Tibial artery (tissue), 4 donors: Measurements from ENCODE around the gene STPG2.

Experiments used
- DNase-seq, 2 donors: peaks; one replicate each; pipeline ENCODE4 v3.0.0-alpha.2; 2019
- H3K27ac ChIP-seq, 2 donors: fragments of 200-600 bp; sonication (generic) in 1 of 2; 1 replicate in 1 of 2; 2 replicates in 1 of 2; pipeline ENCODE4 v1.5.1; 2018 to 2019; ENCODE audit warnings: mild to moderate bottlenecking in 1 of 2
- H3K27me3 ChIP-seq, 2 donors: fragments of 200-600 bp; sonication (generic) in 1 of 2; one replicate each; pipeline versions ENCODE4 v1.5.1 to v1.6.0; 2016 to 2019
- H3K36me3 ChIP-seq, 3 donors: fragments of 200-600 bp; sonication (generic) in 2 of 3; one replicate each; pipeline ENCODE4 v1.5.1; 2016 to 2019; ENCODE audit warnings: mild to moderate bottlenecking in 2 of 3
- H3K4me1 ChIP-seq, 4 donors: fragments of 200-600 bp; sonication (generic) in 2 of 4; 1 replicate in 3 of 4; 2 replicates in 1 of 4; pipeline ENCODE4 v1.5.1; 2016 to 2019
- H3K4me3 ChIP-seq, 2 donors: fragments of 200-600 bp; sonication (generic) in 1 of 2; 1 replicate in 1 of 2; 2 replicates in 1 of 2; pipeline ENCODE4 v1.5.1; 2018 to 2019; ENCODE audit warnings: mild to moderate bottlenecking in 2 of 2
- H3K9me3 ChIP-seq, 3 donors: fragments of 200-600 bp; sonication (generic) in 1 of 3; one replicate each; pipeline ENCODE4 v1.5.1; 2016 to 2019
- intact Hi-C: fragments of 100-400 bp; cut with DNase I; formaldehyde crosslinking; loops from one replicate; pipeline ENCODE4 v1.15.0; 2023; ENCODE audit warnings: low total_unique reads
- TF ChIP-seq, protein P1 (sequence below), 2 experiments: fragments of 200-600 bp in 1 of 2; fragments of 450-650 bp in 1 of 2; IDR thresholded peaks; one replicate each; pipeline ENCODE4 v1.5.1; 2017 to 2019; ENCODE audit warnings: antibody characterized with exemption in 2 of 2, mild to moderate bottlenecking in 1 of 2, moderate library complexity in 1 of 2

The STPG2 gene

DNA sequence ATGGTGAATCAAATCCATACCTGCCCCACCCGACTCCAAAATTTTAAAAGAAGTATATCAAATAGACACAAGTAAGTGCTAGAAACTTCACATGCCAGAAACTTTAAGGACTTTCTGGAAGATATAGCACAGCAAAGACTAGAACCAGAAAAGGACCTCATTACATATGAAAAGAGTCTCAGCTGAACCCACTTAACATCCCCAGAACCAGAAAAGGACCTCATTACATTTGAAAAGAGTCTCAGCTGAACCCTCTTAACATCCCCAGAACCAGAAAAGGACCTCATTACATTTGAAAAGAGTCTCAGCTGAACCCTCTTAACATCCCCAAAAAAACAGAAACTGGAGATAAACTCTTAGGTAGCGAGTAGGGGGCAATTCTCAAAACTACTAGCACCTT is 32.3 kb downstream of the STPG2 start:
- TF ChIP-seq, protein P1, sequence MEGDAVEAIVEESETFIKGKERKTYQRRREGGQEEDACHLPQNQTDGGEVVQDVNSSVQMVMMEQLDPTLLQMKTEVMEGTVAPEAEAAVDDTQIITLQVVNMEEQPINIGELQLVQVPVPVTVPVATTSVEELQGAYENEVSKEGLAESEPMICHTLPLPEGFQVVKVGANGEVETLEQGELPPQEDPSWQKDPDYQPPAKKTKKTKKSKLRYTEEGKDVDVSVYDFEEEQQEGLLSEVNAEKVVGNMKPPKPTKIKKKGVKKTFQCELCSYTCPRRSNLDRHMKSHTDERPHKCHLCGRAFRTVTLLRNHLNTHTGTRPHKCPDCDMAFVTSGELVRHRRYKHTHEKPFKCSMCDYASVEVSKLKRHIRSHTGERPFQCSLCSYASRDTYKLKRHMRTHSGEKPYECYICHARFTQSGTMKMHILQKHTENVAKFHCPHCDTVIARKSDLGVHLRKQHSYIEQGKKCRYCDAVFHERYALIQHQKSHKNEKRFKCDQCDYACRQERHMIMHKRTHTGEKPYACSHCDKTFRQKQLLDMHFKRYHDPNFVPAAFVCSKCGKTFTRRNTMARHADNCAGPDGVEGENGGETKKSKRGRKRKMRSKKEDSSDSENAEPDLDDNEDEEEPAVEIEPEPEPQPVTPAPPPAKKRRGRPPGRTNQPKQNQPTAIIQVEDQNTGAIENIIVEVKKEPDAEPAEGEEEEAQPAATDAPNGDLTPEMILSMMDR (IDR thresholded peaks at IDR 0.05) = no peak
- H3K27me3 ChIP-seq = no peaks in the 10 kb centered on the region
- H3K36me3 ChIP-seq = no peaks in the 10 kb centered on the region
- H3K27ac ChIP-seq = no peak overlapping the region
- no peak overlapping the region for H3K4me3 ChIP-seq
- H3K4me1 ChIP-seq = peaks cover 0 to 31% (median 3%) of the 10 kb centered on the region in 4 donors
- no peak for DNase-seq
- intact Hi-C loops = no loop called here
- no peaks in the 10 kb centered on the region for H3K9me3 ChIP-seq

DNA sequence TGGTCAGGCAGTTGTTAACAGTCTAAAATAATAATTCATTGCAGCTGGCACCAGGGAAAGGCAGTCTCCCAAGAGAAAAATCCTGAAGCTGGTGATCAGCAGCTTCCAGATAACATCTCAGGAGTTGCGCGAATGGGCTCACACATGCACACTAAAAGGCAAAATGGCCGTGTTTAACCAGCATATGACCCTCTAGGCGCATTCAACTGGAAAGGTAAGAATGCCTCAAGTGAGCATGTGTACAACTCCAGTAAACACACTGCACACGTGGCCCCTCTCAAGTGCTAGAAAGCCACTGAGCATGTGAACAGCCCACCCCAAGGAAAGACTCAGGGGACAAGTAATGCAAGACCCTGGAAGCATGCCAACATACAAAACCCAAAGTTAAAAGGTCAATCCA is 33.1 kb downstream of the STPG2 start:
- DNase-seq = no peak
- intact Hi-C loops = no loop called here
- Histone ChIP-seq H3K4me3 (no peak overlapping the region), H3K27me3 (no peaks in the 10 kb centered on the region), H3K4me1 (peaks cover 0 to 31% (median 3%) of the 10 kb centered on the region in 4 donors), H3K9me3 (no peaks in the 10 kb centered on the region), H3K27ac (no peak overlapping the region), H3K36me3 (no peaks in the 10 kb centered on the region)
- TF ChIP-seq, protein P1 (IDR thresholded peaks at IDR 0.05) = no peak

DNA sequence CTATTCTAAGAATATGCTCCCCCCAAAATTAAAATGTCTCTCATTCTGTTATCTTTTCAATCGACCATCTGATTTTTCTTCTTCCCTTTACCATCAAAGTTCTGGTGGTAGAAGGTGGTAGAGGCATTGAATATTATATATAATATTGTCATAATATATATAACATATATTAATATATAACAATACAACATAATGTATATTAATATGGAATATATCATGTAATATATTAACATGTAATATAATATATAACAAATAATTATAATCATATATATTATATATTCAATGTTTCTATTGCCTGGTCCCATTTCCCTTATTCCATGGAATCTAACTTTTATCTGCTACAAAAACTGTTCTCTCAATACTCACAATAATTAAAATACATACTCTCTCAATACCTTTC is 40.6 kb downstream of the STPG2 start:
- Histone ChIP-seq H3K9me3 (no peaks in the 10 kb centered on the region), H3K27me3 (no peaks in the 10 kb centered on the region), H3K4me3 (no peak overlapping the region), H3K27ac (no peak overlapping the region), H3K36me3 (no peaks in the 10 kb centered on the region), H3K4me1 (peaks cover 0 to 13% (median 0%) of the 10 kb centered on the region in 4 donors)
- no peak for DNase-seq
- TF ChIP-seq, protein P1 (IDR thresholded peaks at IDR 0.05) = no peak
- intact Hi-C loops = no loop called here

DNA sequence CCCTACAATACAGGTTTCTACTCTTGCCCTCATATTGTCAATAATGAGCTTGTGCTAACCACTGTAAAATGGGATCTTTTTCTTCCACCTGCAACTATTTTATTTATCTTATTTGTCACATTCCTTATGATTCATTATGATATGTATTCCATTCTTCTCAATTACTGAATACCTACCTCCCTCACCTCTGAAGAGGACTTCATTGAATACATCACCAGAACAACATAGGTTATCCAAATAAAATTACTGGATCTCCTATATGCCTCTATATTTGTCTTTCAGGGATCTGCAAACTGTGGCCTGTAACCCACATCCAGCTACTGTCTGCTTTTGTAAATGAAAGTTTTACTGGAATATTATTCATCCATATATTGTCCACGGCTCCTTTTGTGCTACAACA is 41.3 kb downstream of the STPG2 start:
- Histone ChIP-seq H3K9me3 (no peaks in the 10 kb centered on the region), H3K4me1 (peaks cover 0 to 6% (median 0%) of the 10 kb centered on the region in 4 donors), H3K27me3 (no peaks in the 10 kb centered on the region), H3K4me3 (no peak overlapping the region), H3K36me3 (no peaks in the 10 kb centered on the region), H3K27ac (no peak overlapping the region)
- no peak for DNase-seq
- intact Hi-C loops = no loop called here
- TF ChIP-seq, protein P1 (IDR thresholded peaks at IDR 0.05) = no peak

DNA sequence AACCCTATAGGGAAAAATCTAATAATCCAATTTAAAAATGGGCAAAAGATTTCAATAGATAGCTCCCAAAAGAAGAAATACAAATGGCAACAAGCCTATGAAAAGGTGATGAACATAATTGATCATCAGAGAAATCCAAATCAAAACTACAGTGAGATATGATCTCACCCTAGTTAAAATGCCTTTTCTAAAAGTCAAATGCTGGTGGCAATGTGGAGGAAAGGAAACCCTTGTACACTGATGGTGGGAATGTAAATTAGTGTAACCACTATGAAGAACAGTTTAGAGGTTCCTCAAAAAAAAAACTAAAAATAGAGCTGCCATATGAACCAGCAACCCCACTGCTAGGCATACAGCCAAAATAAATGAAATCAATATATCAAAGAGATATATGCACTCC is 44.5 kb downstream of the STPG2 start:
- no peak for DNase-seq
- Histone ChIP-seq H3K4me3 (no peak overlapping the region), H3K27ac (no peak overlapping the region), H3K36me3 (no peaks in the 10 kb centered on the region), H3K4me1 (no peaks in the 10 kb centered on the region), H3K27me3 (no peaks in the 10 kb centered on the region), H3K9me3 (no peaks in the 10 kb centered on the region)
- intact Hi-C loops = no loop called here
- TF ChIP-seq, protein P1 (IDR thresholded peaks at IDR 0.05) = no peak

DNA sequence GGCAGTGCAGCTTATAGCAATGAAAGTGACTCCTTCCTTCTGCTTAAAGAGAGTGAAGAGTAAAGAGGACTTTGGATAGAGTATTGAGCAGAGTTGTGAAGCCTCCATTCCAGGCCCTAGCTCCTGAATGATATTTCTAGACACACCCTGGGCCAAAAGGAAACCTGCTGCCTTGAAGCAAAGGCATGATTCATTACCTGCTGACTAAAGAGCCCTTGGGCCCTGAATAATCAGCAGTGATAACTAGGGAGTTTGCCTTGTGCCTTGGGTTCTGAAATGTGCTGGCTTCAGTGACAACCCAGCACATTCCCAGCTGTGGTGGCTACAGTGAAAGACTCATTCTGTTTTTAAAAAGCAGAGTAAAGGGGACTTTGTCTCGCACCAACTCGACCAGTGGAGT is 49.2 kb downstream of the STPG2 start:
- DNase-seq = no peak
- H3K27ac ChIP-seq = no peak overlapping the region

More for the DNA sequence above, 49.2 kb downstream of the STPG2 start:
- Histone ChIP-seq H3K27me3 (no peaks in the 10 kb centered on the region), H3K4me3 (no peak overlapping the region), H3K4me1 (no peaks in the 10 kb centered on the region), H3K9me3 (no peaks in the 10 kb centered on the region), H3K36me3 (no peaks in the 10 kb centered on the region)
- TF ChIP-seq, protein P1 (IDR thresholded peaks at IDR 0.05) = no peak
- intact Hi-C loops = no loop called here
